ENCODE data around the gene NPHP1.

DNA sequence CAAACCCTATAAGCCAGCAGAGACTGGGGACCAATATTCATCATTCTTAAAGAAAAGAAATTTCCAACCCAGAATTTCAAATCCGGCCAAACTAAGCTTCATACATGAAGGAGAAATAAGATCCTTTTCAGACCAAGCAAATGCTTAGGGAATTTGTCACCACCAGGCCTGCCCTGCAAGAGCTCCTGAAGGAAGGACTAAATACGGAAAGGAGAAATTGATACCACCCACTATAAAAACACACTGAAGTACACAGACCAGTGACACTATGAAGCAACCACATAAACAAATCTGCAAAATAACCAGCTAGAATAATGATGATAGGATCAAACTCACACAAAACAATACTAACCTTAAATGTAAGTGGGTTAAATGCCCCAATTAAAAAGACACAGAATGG, 22.4 kb downstream of the NPHP1 start:
- TF ChIP-seq, protein P1, sequence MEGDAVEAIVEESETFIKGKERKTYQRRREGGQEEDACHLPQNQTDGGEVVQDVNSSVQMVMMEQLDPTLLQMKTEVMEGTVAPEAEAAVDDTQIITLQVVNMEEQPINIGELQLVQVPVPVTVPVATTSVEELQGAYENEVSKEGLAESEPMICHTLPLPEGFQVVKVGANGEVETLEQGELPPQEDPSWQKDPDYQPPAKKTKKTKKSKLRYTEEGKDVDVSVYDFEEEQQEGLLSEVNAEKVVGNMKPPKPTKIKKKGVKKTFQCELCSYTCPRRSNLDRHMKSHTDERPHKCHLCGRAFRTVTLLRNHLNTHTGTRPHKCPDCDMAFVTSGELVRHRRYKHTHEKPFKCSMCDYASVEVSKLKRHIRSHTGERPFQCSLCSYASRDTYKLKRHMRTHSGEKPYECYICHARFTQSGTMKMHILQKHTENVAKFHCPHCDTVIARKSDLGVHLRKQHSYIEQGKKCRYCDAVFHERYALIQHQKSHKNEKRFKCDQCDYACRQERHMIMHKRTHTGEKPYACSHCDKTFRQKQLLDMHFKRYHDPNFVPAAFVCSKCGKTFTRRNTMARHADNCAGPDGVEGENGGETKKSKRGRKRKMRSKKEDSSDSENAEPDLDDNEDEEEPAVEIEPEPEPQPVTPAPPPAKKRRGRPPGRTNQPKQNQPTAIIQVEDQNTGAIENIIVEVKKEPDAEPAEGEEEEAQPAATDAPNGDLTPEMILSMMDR (IDR thresholded peaks at IDR 0.05; ENCODE audit: extremely low read depth in 1 of 2, insufficient read depth in 1 of 2, low read depth in 1 of 2, low read length in 2 of 2) = no peak
- TF ChIP-seq EZH2 (IDR thresholded peaks at IDR 0.05; ENCODE audit: borderline replicate concordance, low read depth, low read length, severe bottlenecking) = no peak
- TF ChIP-seq MAX (IDR thresholded peaks at IDR 0.05; ENCODE audit: insufficient read depth, insufficient read length) = no peak
- no peak for TF ChIP-seq POLR2A (IDR thresholded peaks at IDR 0.05; ENCODE audit: low read depth, low read length)
- TF ChIP-seq POLR2AphosphoS5 (IDR thresholded peaks at IDR 0.05; ENCODE audit: insufficient read depth, low read depth, low read length) = no peak
- TF ChIP-seq JUN (IDR thresholded peaks at IDR 0.05; ENCODE audit: borderline replicate concordance, insufficient read depth, insufficient read length, low read depth) = no peak
